GM12892 (cell line): ENCODE results near the gene CEP57L1.
"Not testable (repeated sequence)": the region's sequence is repeated elsewhere in the genome, so short reads cannot be mapped to it uniquely, and the experiment has no call there.

ENCODE experiments used
- DNase-seq: peaks from one replicate; pipeline ENCODE4 v3.0.0; 2011; ENCODE audit not compliant: insufficient read length
- FAIRE-seq: peaks from 2 replicates; lab custom pipeline; 2011; peaks lifted over from hg19 to GRCh38; lab: Jason Lieb, UNC
- POLR2A ChIP-seq: IDR thresholded peaks from 2 replicates; pipeline ENCODE4 v1.6.1; 2011; ENCODE audit warnings: low read depth, low read length, control low read depth
- POLR2AphosphoS5 ChIP-seq: IDR thresholded peaks from 2 replicates; pipeline ENCODE4 v1.6.1; 2011; ENCODE audit warnings: low read depth, low read length, control low read depth
- TAF1 ChIP-seq: IDR thresholded peaks from 2 replicates; pipeline ENCODE4 v1.6.1; 2011; ENCODE audit warnings: low read depth, mild to moderate bottlenecking, control low read depth, low read length, borderline replicate concordance

Gene CEP57L1

GRCh38 chr6:109166673-109167072 is 71.4 kb downstream of the CEP57L1 start:
- DNase-seq (no peak), FAIRE-seq (no peak)
- no peak for TF ChIP-seq TAF1
- no peak for TF ChIP-seq POLR2A
- TF ChIP-seq POLR2AphosphoS5, result no peak

DNA sequence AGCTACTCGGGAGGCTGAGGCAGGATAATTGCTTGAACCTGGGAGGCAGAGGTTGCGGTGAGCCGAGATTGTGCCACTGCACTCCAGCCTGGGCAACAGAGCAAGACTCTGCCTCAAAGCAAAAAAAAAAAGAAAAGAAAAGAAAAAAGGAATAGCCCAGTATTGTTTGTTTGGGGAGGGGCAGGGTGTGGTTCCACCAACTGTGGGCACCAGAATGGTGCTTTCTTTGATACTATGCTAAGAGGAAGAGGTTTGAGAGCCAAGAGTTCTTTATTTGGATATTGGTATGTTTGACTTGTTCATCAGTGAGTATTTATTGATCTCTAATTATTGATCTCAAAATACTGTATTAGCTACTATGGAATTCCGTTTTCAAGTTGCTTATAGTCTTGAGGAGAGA is 72.3 kb downstream of the CEP57L1 start:
- FAIRE-seq (no peak), DNase-seq (no peak)
- TF ChIP-seq POLR2A (no peak), POLR2AphosphoS5 (no peak), TAF1 (no peak)

GRCh38 chr6:109170333-109170732 is 75.0 kb downstream of the CEP57L1 start:
- no peak for DNase-seq
- no peak for TF ChIP-seq POLR2AphosphoS5
- no peak for TF ChIP-seq TAF1
- TF ChIP-seq POLR2A, result no peak
- FAIRE-seq, result no peak

DNA sequence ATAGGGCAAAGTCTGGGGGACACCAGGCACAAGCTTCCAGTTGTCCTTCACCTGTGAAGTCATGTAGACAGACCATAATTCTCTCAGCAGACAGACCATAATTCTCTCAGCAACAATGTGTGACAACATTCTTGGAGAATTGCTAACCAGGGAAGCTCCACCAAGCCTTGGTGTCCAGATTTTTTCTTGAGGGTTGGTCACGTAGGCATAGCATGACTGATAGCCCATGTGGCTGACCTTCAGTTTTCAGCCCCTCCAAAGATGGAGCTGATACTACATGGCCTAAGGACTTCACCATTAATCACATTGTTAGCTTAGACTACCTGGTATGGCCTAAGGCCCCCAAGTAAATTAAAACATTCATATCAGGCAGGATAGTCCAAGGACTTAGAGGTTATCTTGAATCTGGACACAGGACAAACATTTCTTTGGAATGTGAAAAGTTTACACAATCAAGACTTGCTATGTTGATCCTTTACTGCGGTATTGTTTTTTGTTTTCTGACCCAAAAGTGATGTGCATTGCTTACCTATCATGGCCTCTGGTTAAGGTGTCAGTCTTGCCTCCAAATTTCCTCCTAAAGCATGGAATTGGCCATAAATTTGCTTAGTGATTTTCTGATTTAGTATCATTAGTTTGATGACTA is 76.9 kb downstream of the CEP57L1 start:
- DNase-seq (no peak), FAIRE-seq (no peak)
- no peak for TF ChIP-seq TAF1
- no peak for TF ChIP-seq POLR2A
- TF ChIP-seq POLR2AphosphoS5, result no peak

DNA sequence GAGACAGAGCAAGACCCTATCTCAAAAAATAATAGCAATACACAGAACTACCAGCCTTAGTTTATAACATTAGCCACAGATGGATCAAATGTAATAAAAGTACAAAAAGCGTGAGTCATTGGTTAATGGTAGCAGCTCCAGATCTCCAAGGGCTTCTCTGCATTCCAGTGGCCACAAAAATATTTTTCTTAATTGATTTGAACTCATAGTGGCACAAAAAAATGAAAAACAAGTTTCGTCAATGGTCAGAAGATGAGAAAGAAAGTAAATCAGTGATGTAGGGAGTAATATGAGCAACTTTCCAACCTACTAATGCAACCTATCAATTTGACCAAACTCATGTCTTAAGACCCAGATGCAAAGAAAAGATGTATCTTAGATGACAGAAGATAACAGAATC is 79.6 kb downstream of the CEP57L1 start:
- FAIRE-seq (no peak), DNase-seq (no peak)
- no peak for TF ChIP-seq POLR2A
- no peak for TF ChIP-seq TAF1

DNA sequence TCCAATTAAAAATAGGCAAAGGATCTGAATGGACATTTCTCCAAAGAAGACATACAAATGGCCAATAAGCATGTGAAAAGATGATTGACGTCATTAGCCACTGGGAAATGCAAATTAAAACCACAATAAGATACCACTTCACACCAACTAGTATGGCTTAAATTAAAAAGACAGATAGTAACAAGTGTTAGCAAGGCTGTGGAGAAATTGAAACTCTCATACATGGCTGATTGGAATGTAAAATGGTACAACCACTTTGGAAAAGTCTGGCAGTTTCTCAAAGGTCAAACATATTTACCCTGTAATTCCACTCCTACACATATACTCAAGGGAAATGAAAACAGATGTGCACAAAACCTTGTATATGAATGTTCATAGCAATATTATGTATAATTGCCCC is 83.6 kb downstream of the CEP57L1 start:
- TF ChIP-seq POLR2AphosphoS5 (no peak), TAF1 (no peak), POLR2A (no peak)
- DNase-seq, result no peak
- no peak for FAIRE-seq

DNA sequence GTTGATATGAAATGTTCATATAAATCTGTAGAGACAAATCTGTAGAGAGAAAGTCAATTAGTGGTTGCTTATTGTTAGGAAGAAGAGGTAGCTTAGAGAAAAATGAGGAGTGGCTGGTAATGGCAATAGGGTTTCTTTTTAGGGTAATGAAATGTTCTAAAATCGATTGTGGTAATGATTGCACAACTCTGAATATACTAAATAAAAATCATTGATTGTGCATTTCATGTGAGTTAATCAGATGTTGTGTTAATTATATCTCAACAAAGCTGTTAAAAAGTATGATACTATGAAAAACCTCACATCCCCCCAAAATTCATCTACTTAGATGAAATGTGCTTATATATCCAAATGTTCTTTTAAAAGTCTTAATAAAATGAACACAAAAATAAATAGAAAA is 84.2 kb downstream of the CEP57L1 start:
- FAIRE-seq (no peak), DNase-seq (no peak)
- TF ChIP-seq POLR2A (no peak), POLR2AphosphoS5 (no peak), TAF1 (no peak)

DNA sequence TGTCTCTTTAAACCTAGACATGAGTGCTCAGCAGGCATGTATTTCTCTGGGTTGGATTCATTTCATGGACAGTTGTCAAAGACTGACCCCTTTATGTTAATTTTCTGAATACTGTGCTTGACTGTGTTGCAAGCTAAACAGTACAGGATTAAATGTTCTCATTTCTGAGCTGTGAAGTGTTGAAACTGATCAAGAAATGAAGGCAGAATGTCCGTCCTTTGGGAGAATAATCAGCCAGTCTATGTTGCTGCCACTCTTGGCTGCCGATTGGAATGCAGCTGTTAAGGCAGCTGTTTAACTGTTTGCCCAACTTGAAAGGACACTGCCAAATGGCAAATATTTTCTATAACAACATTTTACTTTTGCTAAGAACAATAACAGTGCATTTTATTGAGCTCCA is 87.3 kb downstream of the CEP57L1 start:
- no peak for DNase-seq
- TF ChIP-seq POLR2A (no peak), POLR2AphosphoS5 (no peak), TAF1 (no peak)
- FAIRE-seq, result no peak

GRCh38 chr6:109183109-109183650 is 87.9 kb downstream of the CEP57L1 start:
- FAIRE-seq (peak; percentile 67), DNase-seq (no peak)
- TF ChIP-seq POLR2AphosphoS5, result no peak
- TF ChIP-seq POLR2A, result no peak
- no peak for TF ChIP-seq TAF1

DNA sequence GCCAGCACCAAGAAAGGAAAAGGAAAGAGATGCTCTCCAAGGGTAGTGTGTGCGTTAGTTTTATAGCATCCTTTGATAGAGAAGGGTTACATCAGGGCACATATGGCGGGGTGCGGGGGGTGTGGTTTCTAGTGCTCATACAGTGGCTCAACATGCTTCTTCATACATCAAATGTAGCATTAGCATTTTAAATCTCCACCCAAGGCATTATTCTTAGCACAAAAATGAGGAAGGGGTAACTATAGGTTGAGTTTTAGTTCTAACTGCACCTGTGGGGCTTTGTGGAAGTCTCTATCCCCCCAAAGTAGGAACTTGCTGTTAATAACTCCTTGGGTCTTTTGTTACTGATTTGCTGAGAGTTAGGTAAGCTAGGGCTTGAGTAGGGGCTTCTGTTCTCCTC is 89.3 kb downstream of the CEP57L1 start:
- DNase-seq (no peak), FAIRE-seq (no peak)
- TF ChIP-seq POLR2A, result no peak
- TF ChIP-seq TAF1, result no peak
- TF ChIP-seq POLR2AphosphoS5, result no peak

DNA sequence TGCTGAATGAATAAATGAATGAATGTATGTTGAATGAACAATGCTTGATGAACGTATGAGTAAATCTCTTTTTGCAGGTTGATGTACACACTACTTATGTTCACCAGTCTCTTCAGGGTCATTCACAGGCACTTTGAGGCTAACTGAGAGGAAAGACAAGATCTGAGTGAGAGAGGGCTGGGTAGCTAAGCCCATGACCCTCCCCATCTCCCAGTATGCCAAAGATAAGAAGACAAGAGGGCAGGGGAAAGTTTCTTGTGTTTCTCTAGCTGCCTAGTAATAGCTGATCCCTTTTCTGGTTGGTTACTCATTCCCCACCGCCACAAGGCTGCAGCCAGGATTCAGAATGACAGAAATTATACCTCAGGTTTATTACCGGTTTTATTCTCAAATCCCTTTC is 90.7 kb downstream of the CEP57L1 start:
- FAIRE-seq, result no peak
- no peak for DNase-seq
- no peak for TF ChIP-seq TAF1
- no peak for TF ChIP-seq POLR2AphosphoS5
- no peak for TF ChIP-seq POLR2A

- FAIRE-seq, result no peak
- DNase-seq, result no peak
- TF ChIP-seq TAF1, result no peak
- TF ChIP-seq POLR2AphosphoS5, result no peak
- no peak for TF ChIP-seq POLR2A
Observed at GRCh38 chr6:109187399-109188114, 92.2 kb downstream of the CEP57L1 start.

- DNase-seq (no peak), FAIRE-seq (no peak)
- TF ChIP-seq POLR2A, result no peak
- no peak for TF ChIP-seq POLR2AphosphoS5
- no peak for TF ChIP-seq TAF1
Observed at GRCh38 chr6:109188115-109188411, 92.8 kb downstream of the CEP57L1 start.

GRCh38 chr6:109191368-109191767 is 96.1 kb downstream of the CEP57L1 start:
- not testable (repeated sequence) for DNase-seq, FAIRE-seq
